Esophagus muscularis mucosa (tissue), 4 donors: ENCODE measurements around the gene FEZF2. TPM values are rescaled to one million over a fixed set of nuclear protein-coding genes. Genes with fewer than 3 reads are reported as not detected.

Experiments used
- DNase-seq: peaks from one replicate; pipeline ENCODE4 v3.0.0-alpha.2; 2017; ENCODE audit errors: extremely low spot score
- H3K27ac ChIP-seq, 4 donors: fragments of 200-600 bp; sonication (generic); replicated peaks in 1 of 4; 1 replicate in 3 of 4; 2 replicates in 1 of 4; pipeline ENCODE4 v1.5.1; 2016 to 2019; ENCODE audit warnings: mild to moderate bottlenecking in 1 of 4
- H3K27me3 ChIP-seq, 4 donors: fragments of 200-600 bp; sonication (generic); one replicate each; pipeline versions ENCODE4 v1.5.1 to v1.6.0; 2016 to 2019
- H3K36me3 ChIP-seq, 4 donors: fragments of 200-600 bp; sonication (generic); one replicate each; pipeline ENCODE4 v1.5.1; 2016 to 2019
- H3K4me1 ChIP-seq, 4 donors: fragments of 200-600 bp; sonication (generic); one replicate each; pipeline ENCODE4 v1.5.1; 2016 to 2019
- H3K4me3 ChIP-seq, 4 donors: fragments of 200-600 bp; sonication (generic); 1 replicate in 2 of 4; 2 replicates in 2 of 4; pipeline ENCODE4 v1.5.1; 2016 to 2019; ENCODE audit warnings: mild to moderate bottlenecking in 4 of 4, moderate library complexity in 1 of 4
- H3K9me3 ChIP-seq, 4 donors: fragments of 200-600 bp; sonication (generic); 1 replicate in 3 of 4; 2 replicates in 1 of 4; pipeline ENCODE4 v1.5.1; 2016 to 2019
- EP300 ChIP-seq: sonication (generic); formaldehyde crosslinking; IDR thresholded peaks from one replicate; pipeline ENCODE4 v1.6.1; 2017; ENCODE audit warnings: antibody characterized with exemption
- POLR2A ChIP-seq: fragments of 450-650 bp; IDR thresholded peaks from one replicate; pipeline ENCODE4 v1.6.1; 2017; ENCODE audit warnings: antibody characterized with exemption, moderate library complexity, mild to moderate bottlenecking, low read depth
- POLR2AphosphoS5 ChIP-seq, 2 donors: sonication (generic); formaldehyde crosslinking; IDR thresholded peaks; one replicate each; pipeline ENCODE4 v1.6.1; 2017; ENCODE audit warnings: antibody characterized with exemption in 2 of 2
- WGBS: methylation state at CpG from one replicate; pipeline ENCODE4 v1.1.5; 2018; 5-methylcytosine and 5-hydroxymethylcytosine counted together
- intact Hi-C: fragments of 100-400 bp; cut with DNase I; formaldehyde crosslinking; loops from one replicate; pipeline ENCODE4 v1.15.1; 2023
- total RNA-seq, 4 donors: library from RNA; depleted of rRNA; stranded (reverse); fragments of >200 nt; gene quantifications; one replicate each; pipeline versions ENCODE4 v1.1.0 to v1.2.1, GENCODE V29; 2016
- TF ChIP-seq, protein P1 (sequence below), 3 experiments: fragments of 200-600 bp in 2 of 3; fragments of 450-650 bp in 1 of 3; sonication (generic) in 2 of 3; IDR thresholded peaks; one replicate each; pipeline ENCODE4 v1.5.1; 2017 to 2019; ENCODE audit warnings: antibody characterized with exemption in 3 of 3, mild to moderate bottlenecking in 2 of 3, moderate library complexity in 1 of 3

Gene FEZF2
- total RNA-seq, 4 donors from 2014 or later: not detected

GRCh38 chr3:62364191-62364590 is 9.2 kb downstream of the FEZF2 start:
- DNase-seq: no peak
- no peak overlapping the region for H3K27ac ChIP-seq
- no peak overlapping the region for H3K4me3 ChIP-seq
- H3K4me1 ChIP-seq: peaks cover 9 to 18% (median 11%) of the 10 kb centered on the region in 4 donors
- intact Hi-C loops: no loop called here
- no peaks in the 10 kb centered on the region for H3K9me3 ChIP-seq
- no peak for TF ChIP-seq POLR2AphosphoS5 (IDR thresholded peaks at IDR 0.05)
- no peak for TF ChIP-seq POLR2A
- no peaks in the 10 kb centered on the region for H3K36me3 ChIP-seq
- peaks cover 0 to 61% (median 25%) of the 10 kb centered on the region in 4 donors for H3K27me3 ChIP-seq

GRCh38 chr3:62363275-62363674 is 10.1 kb downstream of the FEZF2 start:
- H3K9me3 ChIP-seq: no peaks in the 10 kb centered on the region
- 80% methylated on average over 6 of the region's 6 CpGs for WGBS
- no peak for DNase-seq
- peaks cover 0 to 52% (median 16%) of the 10 kb centered on the region in 4 donors for H3K27me3 ChIP-seq
- no peak for TF ChIP-seq EP300
- TF ChIP-seq POLR2A: no peak
- no peak for TF ChIP-seq POLR2AphosphoS5 (IDR thresholded peaks at IDR 0.05)
- TF ChIP-seq, protein P1, sequence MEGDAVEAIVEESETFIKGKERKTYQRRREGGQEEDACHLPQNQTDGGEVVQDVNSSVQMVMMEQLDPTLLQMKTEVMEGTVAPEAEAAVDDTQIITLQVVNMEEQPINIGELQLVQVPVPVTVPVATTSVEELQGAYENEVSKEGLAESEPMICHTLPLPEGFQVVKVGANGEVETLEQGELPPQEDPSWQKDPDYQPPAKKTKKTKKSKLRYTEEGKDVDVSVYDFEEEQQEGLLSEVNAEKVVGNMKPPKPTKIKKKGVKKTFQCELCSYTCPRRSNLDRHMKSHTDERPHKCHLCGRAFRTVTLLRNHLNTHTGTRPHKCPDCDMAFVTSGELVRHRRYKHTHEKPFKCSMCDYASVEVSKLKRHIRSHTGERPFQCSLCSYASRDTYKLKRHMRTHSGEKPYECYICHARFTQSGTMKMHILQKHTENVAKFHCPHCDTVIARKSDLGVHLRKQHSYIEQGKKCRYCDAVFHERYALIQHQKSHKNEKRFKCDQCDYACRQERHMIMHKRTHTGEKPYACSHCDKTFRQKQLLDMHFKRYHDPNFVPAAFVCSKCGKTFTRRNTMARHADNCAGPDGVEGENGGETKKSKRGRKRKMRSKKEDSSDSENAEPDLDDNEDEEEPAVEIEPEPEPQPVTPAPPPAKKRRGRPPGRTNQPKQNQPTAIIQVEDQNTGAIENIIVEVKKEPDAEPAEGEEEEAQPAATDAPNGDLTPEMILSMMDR (IDR thresholded peaks at IDR 0.05): no peak
- H3K36me3 ChIP-seq: no peaks in the 10 kb centered on the region
- no peak overlapping the region for H3K4me3 ChIP-seq
- intact Hi-C loops: no loop called here
- H3K4me1 ChIP-seq: peaks cover 0 to 9% (median 2%) of the 10 kb centered on the region in 4 donors
- H3K27ac ChIP-seq: no peak overlapping the region

DNA sequence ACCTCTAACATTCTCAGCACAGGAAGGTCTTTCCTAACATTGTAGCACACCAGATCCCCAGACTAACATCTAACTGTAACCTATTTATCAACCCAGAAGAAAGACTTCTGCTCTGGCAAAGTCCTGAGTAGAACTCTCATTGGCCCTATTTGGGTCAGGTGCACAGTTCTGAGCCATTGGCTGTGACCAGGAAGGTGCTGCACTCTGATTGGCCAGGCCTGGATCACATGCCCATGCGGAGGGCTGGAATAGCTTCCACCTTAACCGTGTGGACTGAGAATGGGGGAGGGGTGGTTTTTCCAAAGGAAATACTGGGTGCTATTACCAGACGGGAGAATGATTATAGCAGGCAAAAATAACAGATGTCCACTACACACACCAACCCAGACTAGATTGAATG is 11.5 kb downstream of the FEZF2 start:
- Histone ChIP-seq H3K4me1 (no peaks in the 10 kb centered on the region), H3K36me3 (no peaks in the 10 kb centered on the region), H3K4me3 (no peak overlapping the region), H3K9me3 (no peaks in the 10 kb centered on the region), H3K27ac (no peak overlapping the region), H3K27me3 (peaks cover 0 to 38% (median 4%) of the 10 kb centered on the region in 4 donors)
- peak; percentile 42 for DNase-seq
- 75% methylated on average over 3 of the region's 3 CpGs for WGBS
- intact Hi-C loops: no loop called here
- TF ChIP-seq EP300 (no peak), POLR2A (no peak), POLR2AphosphoS5 (IDR thresholded peaks at IDR 0.05) (no peak)
- TF ChIP-seq, protein P1 (IDR thresholded peaks at IDR 0.05): no peak

- Histone ChIP-seq H3K9me3 (no peaks in the 10 kb centered on the region), H3K27ac (no peak overlapping the region), H3K4me3 (no peak overlapping the region), H3K27me3 (peaks cover 0 to 32% (median 2%) of the 10 kb centered on the region in 4 donors), H3K4me1 (no peaks in the 10 kb centered on the region), H3K36me3 (no peaks in the 10 kb centered on the region)
- 88% methylated on average over 3 of the region's 3 CpGs for WGBS
- no peak for DNase-seq
- intact Hi-C loops: no loop called here
- TF ChIP-seq, protein P1 (IDR thresholded peaks at IDR 0.05): no peak
- no peak for TF ChIP-seq POLR2A
- no peak for TF ChIP-seq EP300
- TF ChIP-seq POLR2AphosphoS5 (IDR thresholded peaks at IDR 0.05): no peak
Observed at GRCh38 chr3:62361261-62361660, 12.1 kb downstream of the FEZF2 start.

- no peak overlapping the region for H3K27ac ChIP-seq
- intact Hi-C loops: no loop called here
- no peaks in the 10 kb centered on the region for H3K36me3 ChIP-seq
- H3K4me3 ChIP-seq: no peak overlapping the region
- peaks cover 0 to 24% (median 0%) of the 10 kb centered on the region in 4 donors for H3K27me3 ChIP-seq
- TF ChIP-seq, protein P1 (IDR thresholded peaks at IDR 0.05): no peak
- TF ChIP-seq POLR2A (no peak), EP300 (no peak), POLR2AphosphoS5 (IDR thresholded peaks at IDR 0.05) (no peak)
- WGBS: 81% methylated on average over 4 of the region's 4 CpGs
- no peaks in the 10 kb centered on the region for H3K9me3 ChIP-seq
- DNase-seq: peak; percentile 34
- H3K4me1 ChIP-seq: no peaks in the 10 kb centered on the region
Observed at GRCh38 chr3:62359531-62359930, 13.8 kb downstream of the FEZF2 start.
